Activated CD8-positive, alpha-beta T cell treated with anti-CD3 and anti-CD28 coated beads for 36 hours (primary cell): Measurements from ENCODE around the gene TRPV4. TPM values are rescaled to one million over a fixed set of nuclear protein-coding genes. Genes with fewer than 3 reads are reported as not detected.

Source experiments
- ATAC-seq: fragments of 200-7000 bp; cut with Tn5 transposase; one replicate; pipeline ENCODE4 v1.10.0; 2021; ENCODE audit warnings: mild to moderate bottlenecking, moderate library complexity
- CTCF ChIA-PET: fragments of 350-600 bp; sonication (Branson Sonifier 250); formaldehyde crosslinking; loops from one replicate; lab custom pipeline; 2021; ENCODE audit warnings: antibody characterized with exemption; lab: Charles Lee
- POLR2A ChIA-PET: fragments of 350-600 bp; sonication (Branson Sonifier 250); formaldehyde crosslinking; loops from one replicate; lab custom pipeline; 2021; ENCODE audit warnings: antibody characterized with exemption; lab: Charles Lee
- DNase-seq: peaks from one replicate; pipeline ENCODE4 v3.0.0-alpha.2; 2020
- H3K27ac Mint-ChIP-seq: one replicate; pipeline ENCODE4 v1.8.0; 2021; ENCODE audit warnings: mild to moderate bottlenecking, mixed read lengths
- H3K27me3 Mint-ChIP-seq: one replicate; pipeline ENCODE4 v1.8.0; 2021; ENCODE audit warnings: mixed read lengths
- H3K36me3 Mint-ChIP-seq: one replicate; pipeline ENCODE4 v1.8.0; 2021; ENCODE audit warnings: low read depth, mixed read lengths
- H3K4me1 Mint-ChIP-seq: one replicate; pipeline ENCODE4 v1.8.0; 2021; ENCODE audit warnings: low read depth, mixed read lengths
- H3K4me3 Mint-ChIP-seq: one replicate; pipeline ENCODE4 v1.8.0; 2021; ENCODE audit warnings: mild to moderate bottlenecking, moderate library complexity, mixed read lengths
- H3K9me3 Mint-ChIP-seq: one replicate; pipeline ENCODE4 v1.8.0; 2021; ENCODE audit warnings: mixed read lengths
- intact Hi-C: fragments of 100-400 bp; cut with micrococcal nuclease; formaldehyde crosslinking; loops from one replicate; pipeline ENCODE4 v1.10.0; 2022
- total RNA-seq, 2 experiments: library from RNA; stranded (reverse); gene quantifications; one replicate each; pipeline ENCODE4 v1.2.3, GENCODE V29; 2021
- TF ChIP-seq, protein P1 (sequence below): fragments of 200-600 bp; IDR thresholded peaks from one replicate; pipeline ENCODE4 v1.8.0; 2022; ENCODE audit warnings: antibody characterized with exemption, mild to moderate bottlenecking

TRPV4 gene
- total RNA-seq, 2 experiments from 2014 or later, result not detected

DNA sequence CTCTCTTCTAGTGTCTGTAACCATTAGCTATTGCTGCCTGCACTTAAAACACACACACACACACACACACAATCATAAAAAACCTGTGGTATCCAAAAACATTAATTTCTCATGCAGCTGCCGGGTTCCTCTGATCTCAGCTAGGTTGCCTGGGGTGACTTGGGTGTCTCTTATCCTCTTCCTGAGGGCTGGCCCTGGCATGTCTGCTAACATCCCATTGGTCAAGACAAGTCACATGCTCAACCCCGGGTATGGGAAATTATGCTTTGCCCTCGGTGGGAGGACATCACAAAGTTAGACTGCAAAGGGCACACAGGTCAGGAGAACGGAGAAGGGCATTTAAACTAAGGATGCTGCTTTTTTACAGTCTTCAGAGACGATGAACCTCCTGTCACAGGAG lies 55.7 kb downstream of the TRPV4 start:
- H3K4me1 Mint-ChIP-seq, result peaks cover 5% of the 10 kb centered on the region
- intact Hi-C loops, result loop anchor here (5.0 kb wide), 2 partner anchors 180 to 260 kb away; no protein-coding TSS in a partner anchor
- no peaks in the 10 kb centered on the region for H3K27me3 Mint-ChIP-seq
- DNase-seq (peak; percentile 71), ATAC-seq (peak; percentile 86)
- ChIA-PET CTCF (interaction anchor here (1.0 to 7.4 kb wide), 5 partner anchors 68 to 349 kb away, joined by 3 to 59 read pairs (median 17); no protein-coding TSS in a partner anchor), POLR2A (no interaction called here)
- H3K27ac Mint-ChIP-seq, result no peak overlapping the region
- no peaks in the 10 kb centered on the region for H3K36me3 Mint-ChIP-seq
- TF ChIP-seq, protein P1, sequence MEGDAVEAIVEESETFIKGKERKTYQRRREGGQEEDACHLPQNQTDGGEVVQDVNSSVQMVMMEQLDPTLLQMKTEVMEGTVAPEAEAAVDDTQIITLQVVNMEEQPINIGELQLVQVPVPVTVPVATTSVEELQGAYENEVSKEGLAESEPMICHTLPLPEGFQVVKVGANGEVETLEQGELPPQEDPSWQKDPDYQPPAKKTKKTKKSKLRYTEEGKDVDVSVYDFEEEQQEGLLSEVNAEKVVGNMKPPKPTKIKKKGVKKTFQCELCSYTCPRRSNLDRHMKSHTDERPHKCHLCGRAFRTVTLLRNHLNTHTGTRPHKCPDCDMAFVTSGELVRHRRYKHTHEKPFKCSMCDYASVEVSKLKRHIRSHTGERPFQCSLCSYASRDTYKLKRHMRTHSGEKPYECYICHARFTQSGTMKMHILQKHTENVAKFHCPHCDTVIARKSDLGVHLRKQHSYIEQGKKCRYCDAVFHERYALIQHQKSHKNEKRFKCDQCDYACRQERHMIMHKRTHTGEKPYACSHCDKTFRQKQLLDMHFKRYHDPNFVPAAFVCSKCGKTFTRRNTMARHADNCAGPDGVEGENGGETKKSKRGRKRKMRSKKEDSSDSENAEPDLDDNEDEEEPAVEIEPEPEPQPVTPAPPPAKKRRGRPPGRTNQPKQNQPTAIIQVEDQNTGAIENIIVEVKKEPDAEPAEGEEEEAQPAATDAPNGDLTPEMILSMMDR, result no peak
- H3K9me3 Mint-ChIP-seq, result no peaks in the 10 kb centered on the region
- peak overlapping the region; percentile 50 for H3K4me3 Mint-ChIP-seq

DNA sequence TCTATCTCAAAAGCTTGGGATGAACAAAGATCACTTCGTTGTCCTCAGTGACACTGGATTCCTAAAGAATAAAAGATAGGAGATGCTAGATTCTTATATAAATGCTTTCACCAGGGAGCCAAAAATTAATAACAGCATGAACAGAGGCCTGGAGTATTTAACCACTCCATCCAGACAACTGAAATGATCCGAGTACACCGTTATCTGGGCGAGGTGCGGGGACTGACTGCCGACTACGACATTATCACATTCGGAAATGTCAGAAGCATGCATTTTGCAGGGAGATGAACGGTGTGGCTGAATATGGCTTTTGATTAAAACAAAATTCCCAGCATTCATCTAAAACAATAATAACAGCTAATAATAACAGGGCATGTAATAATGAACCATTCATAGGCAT lies 56.6 kb downstream of the TRPV4 start:
- intact Hi-C loops, result loop anchor here (5.0 kb wide), 2 partner anchors 179 to 259 kb away; no protein-coding TSS in a partner anchor
- DNase-seq (no peak), ATAC-seq (no peak)
- no peaks in the 10 kb centered on the region for H3K9me3 Mint-ChIP-seq
- peaks cover 5% of the 10 kb centered on the region for H3K4me1 Mint-ChIP-seq
- H3K27me3 Mint-ChIP-seq, result no peaks in the 10 kb centered on the region
- ChIA-PET CTCF (interaction anchor here (1.1 to 7.4 kb wide), 9 partner anchors 57 to 349 kb away, joined by 3 to 59 read pairs (median 9); partner anchors contain the start of genes FAM222A and MVK), POLR2A (no interaction called here)
- no peak overlapping the region for H3K4me3 Mint-ChIP-seq
- TF ChIP-seq, protein P1, result no peak
- no peak overlapping the region for H3K27ac Mint-ChIP-seq
- H3K36me3 Mint-ChIP-seq, result no peaks in the 10 kb centered on the region

DNA sequence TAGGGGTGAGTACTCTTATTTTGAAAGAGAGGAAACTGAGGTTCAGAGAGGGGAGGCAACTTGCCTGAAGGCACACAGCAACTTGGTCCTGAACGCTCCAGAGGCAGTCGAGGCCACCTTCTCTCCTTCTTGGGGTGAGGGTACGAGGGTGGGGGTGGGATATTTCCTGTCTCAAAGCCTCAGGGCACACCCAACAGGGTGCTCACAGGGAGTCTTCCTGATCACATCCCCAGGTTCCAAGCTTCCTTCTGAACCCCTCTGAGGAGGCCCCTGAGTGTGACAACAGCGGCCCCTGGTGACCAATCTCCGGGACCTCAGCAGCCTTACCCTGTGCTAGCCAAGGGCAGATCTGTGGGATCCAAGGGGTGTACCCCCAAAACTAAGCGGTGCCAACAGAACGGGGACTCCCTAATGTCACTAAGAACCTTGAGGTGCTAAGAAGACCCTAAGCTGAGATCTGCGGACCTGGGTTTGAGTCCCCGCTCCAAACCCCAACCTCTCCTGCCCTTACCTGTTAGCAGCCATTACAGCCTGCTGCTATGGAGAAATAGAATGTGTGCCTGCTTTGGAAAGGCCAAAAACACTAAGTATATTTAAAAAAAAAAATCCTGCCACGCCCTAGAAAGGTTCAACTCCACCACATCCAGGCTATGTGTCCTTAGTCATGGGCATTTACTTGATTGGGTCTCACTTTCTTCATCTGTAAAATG lies 57.9 kb downstream of the TRPV4 start:
- ATAC-seq (peak; percentile 80), DNase-seq (peak; percentile 83)
- Mint-ChIP-seq H3K4me1 (peaks cover 5% of the 10 kb centered on the region), H3K36me3 (no peaks in the 10 kb centered on the region), H3K27ac (no peak overlapping the region), H3K27me3 (no peaks in the 10 kb centered on the region), H3K9me3 (no peaks in the 10 kb centered on the region), H3K4me3 (no peak overlapping the region)
- CTCF ChIA-PET, result interaction anchor here (0.6 to 7.4 kb wide), 31 partner anchors 10 to 355 kb away, joined by 3 to 59 read pairs (median 5); partner anchors contain the start of genes FAM222A and MVK
- POLR2A ChIA-PET, result no interaction called here
- TF ChIP-seq, protein P1, result peak; percentile 78
- intact Hi-C loops, result loop anchor here (5.0 kb wide), 2 partner anchors 178 to 258 kb away; no protein-coding TSS in a partner anchor

DNA sequence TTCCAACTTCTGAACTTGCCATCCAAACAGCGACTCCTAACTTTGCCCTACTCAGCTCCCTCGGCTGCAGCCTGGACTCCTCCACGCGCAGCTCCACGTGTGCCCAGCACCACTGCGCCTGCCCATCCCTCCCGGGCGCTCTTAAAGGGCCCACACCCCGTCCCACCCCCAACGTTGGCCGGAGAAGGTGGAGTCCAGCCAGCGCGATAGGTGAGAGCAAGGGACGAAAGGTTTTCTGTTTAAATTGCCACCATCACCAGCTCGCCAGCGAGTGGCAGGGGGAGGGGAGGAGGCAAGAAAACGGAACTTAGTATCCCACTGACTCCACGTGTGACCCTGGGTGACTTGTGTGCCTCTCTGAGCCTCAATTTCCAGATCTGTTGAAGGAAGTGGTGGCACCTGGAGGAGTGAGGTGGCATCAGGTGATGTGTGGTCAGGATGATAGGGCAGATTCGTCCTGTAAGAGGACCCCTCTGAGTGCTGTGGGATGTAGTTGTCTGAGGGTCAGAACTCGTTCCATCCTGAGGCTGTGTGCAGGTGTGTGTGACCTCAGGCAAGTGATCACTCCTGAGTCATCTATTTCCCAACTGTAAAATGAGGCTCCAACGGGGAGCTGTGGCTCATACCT lies 59.7 kb downstream of the TRPV4 start:
- Mint-ChIP-seq H3K36me3 (no peaks in the 10 kb centered on the region), H3K9me3 (no peaks in the 10 kb centered on the region), H3K27me3 (no peaks in the 10 kb centered on the region), H3K4me3 (peak overlapping the region; percentile 53), H3K27ac (no peak overlapping the region), H3K4me1 (peaks cover 5% of the 10 kb centered on the region)
- intact Hi-C loops, result loop anchor here (5.0 kb wide), 1 partner anchor 346 kb away; no protein-coding TSS in a partner anchor
- TF ChIP-seq, protein P1, result no peak
- ChIA-PET POLR2A (interaction anchor here (0.8 kb wide), 1 partner anchor 176 kb away, joined by 4 read pairs; no protein-coding TSS in a partner anchor), CTCF (interaction anchor here (0.8 to 7.4 kb wide), 11 partner anchors 11 to 345 kb away, joined by 3 to 59 read pairs (median 5); partner anchors contain the start of gene FAM222A)
- no peak for ATAC-seq
- no peak for DNase-seq
